HG02588 (cell line): ENCODE data around the gene EPB41L4B.

ENCODE experiments used
- ATAC-seq: cut with Tn5 transposase; IDR thresholded peaks from one replicate; pipeline ENCODE4 v1.9.1; 2021; ENCODE audit warnings: mild to moderate bottlenecking, moderate library complexity; ENCODE audit not compliant: unreplicated experiment

The EPB41L4B gene

GRCh38 chr9:109166771-109167601 is 153.9 kb downstream of the EPB41L4B start, which contains the start of gene FRRS1L:
Gene FRRS1L, minus strand, starts transcription at chr9:109167249. Its CDS starts 111 bp downstream, at chr9:109167138.
- ATAC-seq = no peak

GRCh38 chr9:109166171-109166770 is 154.6 kb downstream of the EPB41L4B start:
- no peak for ATAC-seq

DNA sequence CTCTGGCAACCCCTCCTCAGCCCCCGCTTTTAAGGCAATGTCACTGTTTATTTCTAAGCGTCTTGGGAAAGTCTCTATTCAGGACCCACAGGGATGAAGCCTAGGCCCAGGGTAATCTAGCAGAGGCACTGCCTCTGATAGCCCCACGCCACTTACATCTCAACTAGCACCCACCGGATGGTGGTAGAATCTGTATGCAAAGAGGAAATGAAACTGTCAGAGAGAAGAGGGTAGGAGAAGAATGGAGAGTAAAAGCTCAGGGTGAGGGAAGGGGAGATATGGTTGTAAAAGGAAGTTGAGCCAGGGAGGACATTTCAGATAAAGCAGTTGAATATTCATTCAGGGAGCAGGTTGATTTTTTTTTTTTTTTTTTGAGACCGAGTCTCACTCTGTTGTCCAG is 156.8 kb downstream of the EPB41L4B start:
- no peak for ATAC-seq

DNA sequence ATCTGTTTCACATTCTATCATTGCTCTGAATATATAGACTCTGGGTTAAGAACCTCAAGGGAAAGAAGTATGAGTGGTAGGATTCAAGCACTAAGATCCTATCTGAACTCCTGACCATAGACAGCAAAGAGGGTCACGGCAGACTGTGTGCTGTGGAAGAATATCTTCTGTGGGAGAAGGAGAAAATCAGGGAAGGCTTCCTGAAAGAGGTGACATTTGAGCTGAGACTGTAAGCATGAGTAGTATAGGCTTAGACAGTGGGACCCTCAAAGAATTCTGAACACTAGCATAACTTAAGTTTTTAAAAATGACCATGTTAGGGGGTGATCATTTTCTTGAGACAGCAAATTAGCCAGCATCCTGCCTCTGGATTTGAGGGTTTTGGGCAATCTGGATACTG is 157.7 kb downstream of the EPB41L4B start:
- ATAC-seq = no peak

DNA sequence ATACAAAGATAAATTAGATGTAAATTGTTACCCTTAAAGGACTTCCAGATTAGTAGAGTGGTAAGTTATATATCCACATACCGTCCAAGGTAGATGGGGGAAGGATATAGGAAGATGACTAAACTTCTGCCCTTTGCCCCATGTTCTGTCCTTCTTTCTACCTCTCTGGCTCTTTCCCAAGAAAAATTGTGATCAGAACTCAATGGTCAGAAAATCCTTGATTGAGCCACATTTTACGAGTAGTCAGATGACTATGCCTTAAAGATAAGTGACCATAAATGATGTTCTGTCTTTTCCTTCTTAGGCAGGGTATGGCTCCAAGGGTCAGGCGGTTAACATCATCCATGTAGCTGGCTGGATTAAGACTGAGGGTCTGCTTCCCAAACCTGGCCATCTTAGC is 158.2 kb downstream of the EPB41L4B start:
- ATAC-seq = no peak

DNA sequence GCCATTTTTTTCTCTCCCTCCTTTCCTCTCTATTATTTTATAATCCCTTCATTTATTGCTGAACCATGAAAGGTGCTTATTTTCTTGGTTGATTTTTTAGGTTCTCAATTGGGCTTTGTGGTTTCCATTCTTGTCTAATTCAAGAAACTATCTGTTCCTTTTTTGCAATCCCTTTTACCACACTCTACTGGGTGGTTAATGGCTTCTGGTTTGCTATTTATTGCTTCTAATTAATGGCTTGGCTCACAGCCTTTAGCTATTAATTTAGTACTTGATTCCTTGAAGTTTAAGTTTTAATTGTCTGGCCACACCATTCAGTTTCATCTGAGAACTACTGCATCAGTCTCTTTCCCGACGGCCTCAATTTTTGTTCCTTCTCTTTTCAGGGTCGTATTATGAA is 159.4 kb downstream of the EPB41L4B start:
- no peak for ATAC-seq

DNA sequence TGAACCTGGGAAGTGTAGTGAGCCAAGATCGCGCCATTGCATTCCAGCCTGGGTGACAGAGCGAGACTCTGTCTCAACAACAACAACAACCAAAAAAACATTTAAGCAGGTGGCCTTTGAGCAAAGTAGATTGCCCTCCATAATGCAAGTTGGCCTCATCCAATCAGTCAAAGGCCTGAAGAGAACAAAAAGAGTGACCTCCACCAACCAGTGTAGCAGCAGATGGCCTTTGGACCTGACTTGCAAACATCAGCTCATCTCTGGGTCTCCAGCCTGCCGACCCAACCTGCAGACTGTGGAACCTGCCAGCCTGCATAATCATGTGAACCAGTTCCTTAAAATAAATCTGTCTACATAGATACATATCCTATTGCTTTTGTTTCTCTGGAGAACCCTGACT is 161.3 kb downstream of the EPB41L4B start:
- ATAC-seq = no peak

DNA sequence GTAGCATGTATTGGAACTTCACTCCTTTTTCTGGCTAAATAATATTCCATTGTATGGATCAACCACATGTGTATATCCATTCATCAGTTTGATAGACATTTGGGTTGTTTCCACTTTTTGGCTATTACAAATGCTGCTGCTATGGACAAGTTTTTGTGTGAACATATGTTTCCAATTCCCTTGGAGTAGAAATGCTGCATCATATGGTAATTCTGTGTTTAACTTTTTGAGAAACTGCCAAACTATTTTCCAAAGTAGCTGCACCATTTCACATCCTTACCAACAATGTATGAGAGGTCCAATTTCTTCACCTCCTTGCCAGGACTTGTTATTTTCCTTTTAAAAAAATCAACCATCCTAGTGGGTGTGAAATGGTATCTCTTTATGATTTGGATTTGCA is 162.2 kb downstream of the EPB41L4B start:
- no peak for ATAC-seq

DNA sequence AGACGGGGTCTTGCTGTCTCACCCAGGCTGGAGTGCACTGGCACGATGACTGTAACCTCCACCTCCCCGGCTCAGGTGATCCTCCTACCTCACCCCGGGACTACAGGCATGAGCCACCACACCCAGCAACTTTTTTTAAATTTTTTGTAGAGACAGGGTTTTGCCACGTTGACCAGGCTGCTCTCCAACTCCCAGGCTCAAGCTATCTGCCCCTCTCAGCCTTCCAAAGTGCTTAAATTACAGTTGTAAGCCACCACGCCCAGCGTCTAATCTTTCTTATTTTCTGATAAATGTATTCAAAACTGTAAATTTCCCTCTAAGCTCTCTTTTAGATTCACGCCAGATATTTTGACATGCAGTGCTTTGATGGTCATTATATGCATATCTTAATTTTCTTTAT is 164.2 kb downstream of the EPB41L4B start:
- ATAC-seq = no peak

- no peak for ATAC-seq
Observed at GRCh38 chr9:109150925-109151545, 169.8 kb downstream of the EPB41L4B start.

DNA sequence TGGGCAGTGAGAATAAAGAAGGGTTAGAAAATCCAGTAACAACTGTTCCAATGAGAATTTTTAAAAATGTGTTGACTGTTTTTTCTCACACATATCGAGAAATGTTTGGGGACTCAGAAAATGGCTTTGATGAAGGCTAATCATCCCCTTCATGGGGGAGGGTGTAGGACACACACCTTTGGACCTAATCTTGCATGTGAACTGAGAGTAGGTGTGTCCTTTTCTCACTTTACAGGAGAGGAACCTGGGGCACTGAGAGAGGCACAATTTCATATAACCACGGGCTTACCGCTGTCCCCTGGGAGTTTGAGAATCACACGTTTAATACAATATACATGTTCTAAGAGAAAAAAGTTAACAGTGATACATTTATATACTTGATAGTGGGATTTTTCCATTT is 171.1 kb downstream of the EPB41L4B start:
- no peak for ATAC-seq

DNA sequence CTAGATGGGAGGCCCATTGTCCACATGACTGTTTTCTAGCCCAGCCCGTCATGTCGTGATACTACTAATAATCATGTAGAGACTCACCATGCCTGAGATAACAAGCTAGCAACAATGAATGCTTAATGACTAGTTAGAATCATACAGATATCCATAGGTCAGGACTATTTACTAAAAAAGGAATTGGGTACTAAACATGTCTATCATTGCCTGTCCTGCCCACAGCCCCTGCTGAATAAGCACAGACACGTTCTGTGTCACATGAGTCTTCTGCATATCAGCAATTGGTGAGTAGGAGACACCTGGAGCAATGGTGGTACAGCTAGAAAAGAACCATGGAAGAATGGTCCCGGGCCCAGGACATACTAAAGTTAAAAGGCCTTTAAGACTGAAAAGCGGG is 171.8 kb downstream of the EPB41L4B start:
- ATAC-seq = no peak

DNA sequence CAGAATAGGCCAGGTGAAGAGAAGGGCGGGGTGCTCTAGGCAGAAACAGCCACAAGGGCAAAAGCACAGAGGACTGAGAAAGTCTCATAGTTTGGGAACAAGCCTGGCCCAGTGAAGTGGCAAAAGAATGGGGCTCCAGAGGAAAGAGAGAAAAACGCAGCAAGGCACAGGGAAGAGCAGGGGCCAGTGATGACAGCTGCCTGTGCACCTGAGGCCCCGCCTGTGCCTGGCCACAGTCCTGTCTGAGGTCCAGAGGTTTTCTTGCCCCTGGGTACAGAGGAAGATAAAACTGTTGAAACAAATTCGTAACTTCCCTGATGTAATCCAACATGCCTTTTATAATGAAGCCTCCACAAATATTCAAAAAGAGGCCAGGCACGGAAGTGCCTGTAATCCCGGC is 175.8 kb downstream of the EPB41L4B start:
- no peak for ATAC-seq

DNA sequence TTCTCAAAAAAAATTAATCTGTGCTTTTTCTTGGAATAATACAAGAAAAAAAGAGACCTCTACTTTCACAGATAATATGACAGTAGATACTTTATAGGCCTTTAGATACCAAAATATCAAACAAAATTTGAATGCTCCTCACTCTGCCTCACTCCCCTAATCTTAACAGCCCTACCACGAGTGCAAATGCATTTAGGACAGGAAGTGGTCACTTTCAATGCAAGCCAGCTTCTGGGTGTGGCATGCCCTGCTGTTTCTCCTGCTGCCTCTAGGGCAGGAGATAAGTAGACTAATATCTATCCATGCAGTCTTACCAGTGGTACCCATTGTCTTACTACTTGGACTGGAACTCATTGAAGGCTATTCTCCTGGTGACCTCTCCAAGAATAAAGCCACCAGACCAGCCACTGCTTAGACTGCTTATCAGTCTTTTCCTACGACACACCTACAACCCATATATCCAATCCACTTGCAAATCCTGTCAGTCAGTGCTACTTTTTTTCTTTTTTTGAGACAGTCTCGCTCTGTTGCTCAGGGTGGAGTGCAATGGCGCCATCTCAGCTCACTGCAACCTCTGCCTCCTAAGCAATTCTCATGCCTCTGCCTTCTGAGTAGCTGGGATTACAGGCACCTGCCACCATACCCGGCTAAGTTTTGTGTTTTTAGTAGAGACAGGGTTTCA is 176.8 kb downstream of the EPB41L4B start:
- ATAC-seq = peak; percentile 91

DNA sequence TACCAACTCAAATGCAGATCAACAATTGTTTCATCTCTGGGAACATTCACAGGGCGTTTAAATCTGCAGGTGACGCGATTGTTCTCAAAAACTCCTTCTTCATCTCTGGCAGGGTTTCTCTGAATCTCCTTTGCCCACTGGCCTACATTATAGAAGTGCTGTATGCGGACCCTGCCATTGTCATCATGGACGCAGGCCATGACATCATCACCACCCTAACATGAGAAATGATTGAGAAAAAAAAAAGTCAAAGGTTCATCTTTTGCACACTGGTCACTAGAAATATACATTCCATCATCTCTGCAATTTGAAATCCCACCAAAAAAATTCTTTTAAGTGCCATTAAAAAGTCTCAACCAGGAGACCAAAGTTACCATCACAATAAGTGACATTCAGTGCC is 179.5 kb downstream of the EPB41L4B start:
- ATAC-seq = no peak

DNA sequence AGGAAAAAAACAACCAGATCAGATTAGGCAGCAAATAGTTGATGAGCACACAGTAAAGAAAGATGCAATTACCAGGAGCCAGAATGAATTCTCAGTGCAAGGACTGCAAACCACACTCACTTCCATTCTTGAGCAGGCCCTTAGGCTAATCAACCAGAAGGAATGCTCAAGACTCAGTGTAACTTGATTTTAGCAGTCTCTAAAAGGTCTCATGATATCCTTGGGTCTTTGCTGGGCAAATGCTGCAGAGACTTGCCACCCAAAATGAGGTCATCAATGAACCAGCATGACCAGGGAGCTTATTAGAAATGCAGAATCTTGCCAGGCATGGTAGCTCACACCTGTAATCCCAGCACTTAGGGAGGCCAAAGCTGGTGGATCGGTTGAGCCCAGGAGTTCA is 181.0 kb downstream of the EPB41L4B start:
- no peak for ATAC-seq

DNA sequence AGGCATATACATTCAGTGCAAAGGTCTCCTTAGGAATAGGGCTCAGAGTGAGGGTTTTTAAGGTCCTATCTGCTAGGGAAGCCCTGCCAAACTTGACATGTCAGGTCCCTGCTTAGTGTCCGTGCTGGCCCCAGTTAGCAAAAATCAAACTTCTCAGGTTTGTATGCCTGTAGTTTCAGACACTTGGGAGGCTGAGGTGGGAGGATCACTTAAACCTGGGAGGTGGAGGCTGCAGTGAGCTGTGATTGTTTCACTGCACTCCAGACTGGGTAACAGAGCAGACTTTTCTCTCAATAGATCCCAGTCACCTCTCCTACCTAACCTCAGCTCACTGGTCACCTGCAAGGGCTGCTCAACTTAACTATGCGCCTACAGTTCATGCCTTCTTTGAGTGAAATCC is 182.4 kb downstream of the EPB41L4B start:
- ATAC-seq = no peak

- ATAC-seq = no peak
Observed at GRCh38 chr9:109134167-109134578, 186.7 kb downstream of the EPB41L4B start.

- ATAC-seq = no peak
Observed at GRCh38 chr9:109133533-109133932, 187.3 kb downstream of the EPB41L4B start.

GRCh38 chr9:109132567-109133021 is 188.3 kb downstream of the EPB41L4B start:
- ATAC-seq = no peak

DNA sequence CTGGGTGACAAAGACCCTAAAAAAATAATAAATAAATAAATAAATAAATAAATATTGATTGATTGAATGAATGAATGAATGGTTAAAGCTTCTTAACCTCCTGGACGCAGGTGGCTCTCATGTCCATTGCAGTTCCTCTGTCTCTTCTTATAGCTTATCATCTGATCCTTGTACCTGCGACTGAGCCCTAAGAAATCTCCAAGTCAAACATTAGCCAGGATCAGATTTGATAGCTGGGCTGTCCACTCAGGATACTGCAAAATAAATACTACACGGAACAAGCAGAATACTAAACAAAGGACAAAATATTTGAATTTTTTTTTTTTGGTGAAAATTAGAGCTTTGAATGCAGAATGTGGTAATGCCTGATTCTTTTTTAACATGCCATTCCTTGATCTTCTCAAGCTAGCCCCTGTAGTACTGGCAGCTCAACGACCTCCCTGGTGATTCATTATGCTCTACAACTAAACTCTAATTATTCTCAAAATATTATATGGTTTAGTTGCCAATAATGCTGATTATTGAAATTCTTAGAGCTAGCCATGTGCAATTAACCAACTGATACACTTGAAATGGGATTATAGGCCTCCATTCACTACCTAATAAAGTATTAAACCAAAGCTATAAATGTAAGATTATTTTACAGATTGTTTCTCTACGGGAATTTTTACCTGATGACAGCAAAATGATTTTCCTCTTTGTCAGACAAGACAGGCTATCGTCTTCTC is 191.2 kb downstream of the EPB41L4B start:
- ATAC-seq = no peak
